GM23338 (cell line): Measurements from ENCODE around the gene AOPEP.

ENCODE experiments used
- CREB1 ChIP-seq: fragments of 250-450 bp; sonication (Bioruptor Pico); IDR thresholded peaks from 2 replicates; pipeline ENCODE4 v1.5.0; 2020; ENCODE audit warnings: low read depth, mild to moderate bottlenecking, moderate library complexity
- EZH2 ChIP-seq: fragments of 200-600 bp; sonication (generic); IDR thresholded peaks from one replicate; pipeline ENCODE4 v1.8.0; 2017; ENCODE audit warnings: antibody characterized with exemption, mild to moderate bottlenecking, low read depth; ENCODE audit not compliant: unreplicated experiment
- EZH2phosphoT487 ChIP-seq: fragments of 200-600 bp; sonication (generic); IDR thresholded peaks from one replicate; pipeline ENCODE4 v1.8.1; 2018; ENCODE audit warnings: antibody characterized with exemption; ENCODE audit not compliant: unreplicated experiment
- JUNB ChIP-seq: IDR thresholded peaks from one replicate; pipeline ENCODE4 v1.6.1; 2016; ENCODE audit warnings: antibody characterized with exemption; ENCODE audit not compliant: unreplicated experiment
- POLR2AphosphoS5 ChIP-seq: IDR thresholded peaks from 2 replicates; pipeline ENCODE4 v1.6.1; 2016; ENCODE audit warnings: antibody characterized with exemption, low read depth
- TF ChIP-seq, protein P1 (sequence below), 2 experiments: fragments of 200-600 bp in 1 of 2; sonication (generic) in 1 of 2; conservative IDR thresholded peaks; 2 replicates each; pipeline versions ENCODE4 v1.5.1 to v1.6.1; 2016 to 2017; ENCODE audit warnings: antibody characterized with exemption in 2 of 2, low read depth in 2 of 2, mild to moderate bottlenecking in 2 of 2, moderate library complexity in 1 of 2

- TF ChIP-seq, protein P1, sequence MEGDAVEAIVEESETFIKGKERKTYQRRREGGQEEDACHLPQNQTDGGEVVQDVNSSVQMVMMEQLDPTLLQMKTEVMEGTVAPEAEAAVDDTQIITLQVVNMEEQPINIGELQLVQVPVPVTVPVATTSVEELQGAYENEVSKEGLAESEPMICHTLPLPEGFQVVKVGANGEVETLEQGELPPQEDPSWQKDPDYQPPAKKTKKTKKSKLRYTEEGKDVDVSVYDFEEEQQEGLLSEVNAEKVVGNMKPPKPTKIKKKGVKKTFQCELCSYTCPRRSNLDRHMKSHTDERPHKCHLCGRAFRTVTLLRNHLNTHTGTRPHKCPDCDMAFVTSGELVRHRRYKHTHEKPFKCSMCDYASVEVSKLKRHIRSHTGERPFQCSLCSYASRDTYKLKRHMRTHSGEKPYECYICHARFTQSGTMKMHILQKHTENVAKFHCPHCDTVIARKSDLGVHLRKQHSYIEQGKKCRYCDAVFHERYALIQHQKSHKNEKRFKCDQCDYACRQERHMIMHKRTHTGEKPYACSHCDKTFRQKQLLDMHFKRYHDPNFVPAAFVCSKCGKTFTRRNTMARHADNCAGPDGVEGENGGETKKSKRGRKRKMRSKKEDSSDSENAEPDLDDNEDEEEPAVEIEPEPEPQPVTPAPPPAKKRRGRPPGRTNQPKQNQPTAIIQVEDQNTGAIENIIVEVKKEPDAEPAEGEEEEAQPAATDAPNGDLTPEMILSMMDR (conservative IDR thresholded peaks at IDR 0.05; ENCODE audit: low read depth in 2 of 2), result no peak
- no peak for TF ChIP-seq POLR2AphosphoS5
- TF ChIP-seq EZH2, result no peak
- no peak for TF ChIP-seq CREB1
- TF ChIP-seq EZH2phosphoT487, result no peak
- TF ChIP-seq JUNB, result no peak
These were observed 225.0 kb downstream of the AOPEP start for GRCh38 chr9:94951324-94952135.
